Left hindlimb (tissue), 1 donor: ENCODE data around the gene PELI1.
A peak's percentile ranks its signal among the peaks of the same experiment; 100 is the strongest.

Source experiments
- DNase-seq: peaks from one replicate; pipeline ENCODE4 v3.0.0-alpha.2; 2018

Gene PELI1

GRCh38 chr2:64144057-64145013, at the start of gene PELI1:
TSS of gene PELI1 (minus strand) at chr2:64144420. CDS start at chr2:64108310, 36,110 bp downstream.
- DNase-seq: peak; percentile 98

GRCh38 chr2:64193491-64193890, 49.3 kb upstream of the PELI1 start:
- no peak for DNase-seq

DNA sequence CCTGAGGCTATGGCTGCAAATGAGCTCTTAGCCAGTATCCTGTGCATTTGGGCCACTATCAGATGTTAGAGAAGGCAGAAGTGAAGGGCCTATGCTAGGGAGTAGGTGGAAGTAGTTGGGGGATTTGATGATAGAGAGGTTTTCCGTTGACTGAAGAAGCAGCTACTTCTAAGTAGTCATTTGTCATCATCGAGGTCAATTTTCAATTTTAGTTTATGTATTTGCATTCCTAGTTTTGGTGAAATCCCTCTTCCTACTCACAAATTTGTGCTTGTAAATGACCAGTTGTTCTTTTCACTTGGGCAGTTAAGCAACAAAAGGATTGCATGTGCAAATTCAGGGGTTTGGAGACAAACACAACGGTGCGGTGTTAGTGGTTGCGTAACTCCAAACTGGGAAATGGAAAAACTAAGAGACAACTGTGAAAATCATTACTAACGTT, 48.5 kb upstream of the PELI1 start:
- no peak for DNase-seq

GRCh38 chr2:64192125-64192479, 47.9 kb upstream of the PELI1 start:
- DNase-seq: no peak

- DNase-seq: no peak
Measured at GRCh38 chr2:64189586-64189985, 45.4 kb upstream of the PELI1 start.

DNA sequence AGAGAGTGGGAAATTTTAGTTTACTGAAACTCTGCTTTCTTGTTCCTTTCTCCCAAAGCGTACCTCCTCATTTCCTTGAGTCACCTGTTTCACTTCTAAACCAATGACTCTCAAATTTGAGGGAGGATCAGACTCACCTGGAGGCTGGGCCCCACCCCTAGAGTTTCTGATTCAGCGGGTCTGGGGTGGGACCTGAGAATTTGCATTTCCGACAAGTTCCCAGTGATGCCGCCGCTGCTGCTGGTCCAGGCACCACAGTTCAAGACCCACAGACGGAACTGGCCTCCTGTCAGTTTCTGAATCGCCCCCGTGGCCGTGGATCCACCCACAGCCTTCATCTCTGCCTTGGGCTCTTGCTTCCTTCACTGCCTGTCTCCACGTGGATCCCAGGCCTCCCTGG, 44.9 kb upstream of the PELI1 start:
- no peak for DNase-seq

DNA sequence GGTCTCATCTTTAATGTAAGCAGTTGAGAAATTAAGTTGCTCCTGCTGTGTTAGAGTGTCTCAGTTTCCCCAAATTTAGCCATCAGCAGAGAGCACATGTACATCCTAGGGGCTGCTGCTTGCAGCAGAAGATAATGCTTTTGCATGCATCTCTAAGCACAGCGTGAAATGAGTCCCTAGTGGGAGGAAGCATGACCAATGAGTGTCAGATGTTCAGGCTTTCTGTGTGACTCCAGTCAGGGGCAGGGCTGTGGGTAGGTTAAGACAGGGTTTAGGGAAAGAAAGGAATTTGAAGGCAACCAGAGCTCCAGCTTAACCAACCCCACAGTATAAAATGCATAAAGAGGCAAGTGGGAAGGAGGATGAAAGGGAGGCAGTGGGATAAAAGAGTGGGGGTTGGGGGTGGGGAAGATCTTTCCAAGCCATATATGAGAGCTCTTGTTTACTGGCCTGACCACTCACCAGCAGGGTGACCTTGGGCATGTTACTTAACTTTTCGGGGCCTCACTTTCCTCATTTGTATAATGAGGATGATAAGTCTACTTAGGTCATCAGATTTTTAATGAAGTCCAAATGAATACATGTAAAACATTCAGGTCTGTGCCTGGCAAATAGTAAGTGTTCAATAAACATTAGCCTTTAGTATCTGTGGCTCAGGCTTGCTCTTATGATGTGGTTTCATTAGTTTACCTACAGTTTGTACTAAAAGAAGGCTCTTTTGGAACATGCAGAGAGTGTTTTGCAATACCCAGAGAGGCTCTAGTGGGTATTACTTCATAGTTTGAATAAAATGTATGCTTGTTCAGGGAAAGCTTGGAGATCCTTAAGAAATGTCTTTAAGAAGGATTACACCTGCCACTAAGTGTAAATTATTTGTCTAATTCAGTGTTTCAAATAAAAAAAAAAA, 42.7 kb upstream of the PELI1 start:
- DNase-seq: peak; percentile 54

DNA sequence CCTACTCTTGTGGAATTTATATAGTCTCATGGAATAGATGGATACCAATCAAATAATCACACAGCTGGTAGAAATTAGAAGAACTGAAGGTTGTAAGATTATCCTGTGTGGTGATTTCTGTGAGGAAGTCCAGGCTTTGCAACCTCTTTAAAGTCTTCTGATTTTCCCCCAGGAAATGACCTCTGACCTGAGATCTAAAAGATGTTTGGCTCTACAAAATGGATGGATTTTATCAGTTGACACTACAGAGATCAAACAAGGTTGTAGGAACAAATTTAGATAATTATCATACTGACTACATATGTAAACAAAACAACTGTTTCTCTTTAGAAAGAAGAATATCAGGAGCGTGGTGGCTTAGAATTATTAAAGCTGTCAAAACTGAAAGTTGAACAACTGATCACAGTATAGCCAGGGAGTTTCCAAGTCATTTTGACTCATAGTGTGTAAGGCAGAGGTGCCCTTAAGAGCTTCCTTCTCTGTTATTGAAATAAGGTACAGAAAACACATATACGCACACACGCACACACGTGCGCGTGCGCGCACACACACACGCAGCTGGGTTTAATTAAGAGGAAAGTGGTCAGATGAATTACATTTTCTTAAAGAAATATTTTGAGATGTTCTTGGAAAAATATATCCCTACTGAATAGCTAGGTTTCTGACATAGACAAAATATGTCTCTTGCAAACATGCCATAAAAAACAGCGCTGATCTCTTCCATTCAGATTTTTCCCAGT, 35.5 kb upstream of the PELI1 start:
- peak; percentile 44 for DNase-seq

- DNase-seq: no peak
Measured at GRCh38 chr2:64177315-64177714, 33.1 kb upstream of the PELI1 start.

GRCh38 chr2:64175419-64176197, 31.4 kb upstream of the PELI1 start:
- DNase-seq: no peak

- DNase-seq: no peak
Measured at GRCh38 chr2:64173156-64174135, 29.2 kb upstream of the PELI1 start.

GRCh38 chr2:64168756-64169155, 24.5 kb upstream of the PELI1 start:
- DNase-seq: no peak

DNA sequence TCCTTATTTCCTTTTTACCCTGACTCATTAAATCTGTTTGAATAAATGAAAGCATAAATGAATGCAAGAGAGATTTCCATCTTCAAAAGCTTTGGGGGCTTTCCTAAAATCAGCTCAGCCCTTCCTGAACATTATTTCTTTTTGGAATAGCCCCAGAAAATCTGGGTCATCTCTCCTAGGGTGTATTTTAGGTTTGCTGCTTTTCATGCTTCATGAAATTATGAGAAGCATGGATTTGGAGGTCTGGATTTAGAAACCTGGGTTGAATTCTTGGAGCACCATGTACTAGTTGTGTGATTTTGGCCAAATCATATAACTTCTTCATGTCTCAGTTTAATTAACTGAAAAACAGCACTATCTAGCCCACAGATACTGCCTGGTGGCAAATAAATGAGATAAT, 24.0 kb upstream of the PELI1 start:
- no peak for DNase-seq

- no peak for DNase-seq
Measured at GRCh38 chr2:64166637-64167420, 22.6 kb upstream of the PELI1 start.

DNA sequence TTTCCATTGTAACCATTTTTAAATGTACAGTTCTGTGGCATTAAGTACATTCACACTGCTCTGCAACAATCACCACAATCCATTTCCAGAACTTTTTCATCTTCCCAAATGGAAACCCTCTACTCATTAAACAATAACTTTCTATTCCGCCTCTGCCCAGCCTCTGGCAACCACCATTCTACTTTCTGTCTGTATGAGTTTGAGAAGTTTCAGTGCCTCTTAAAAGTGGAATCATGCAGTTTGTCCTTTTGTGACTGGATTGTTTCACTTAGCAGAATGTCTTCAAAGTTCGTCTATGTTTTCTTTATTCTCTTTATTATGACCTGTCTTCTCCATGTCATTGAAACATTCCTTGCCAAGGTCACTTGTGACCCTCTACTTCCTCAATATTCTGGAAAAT, 22.0 kb upstream of the PELI1 start:
- no peak for DNase-seq

DNA sequence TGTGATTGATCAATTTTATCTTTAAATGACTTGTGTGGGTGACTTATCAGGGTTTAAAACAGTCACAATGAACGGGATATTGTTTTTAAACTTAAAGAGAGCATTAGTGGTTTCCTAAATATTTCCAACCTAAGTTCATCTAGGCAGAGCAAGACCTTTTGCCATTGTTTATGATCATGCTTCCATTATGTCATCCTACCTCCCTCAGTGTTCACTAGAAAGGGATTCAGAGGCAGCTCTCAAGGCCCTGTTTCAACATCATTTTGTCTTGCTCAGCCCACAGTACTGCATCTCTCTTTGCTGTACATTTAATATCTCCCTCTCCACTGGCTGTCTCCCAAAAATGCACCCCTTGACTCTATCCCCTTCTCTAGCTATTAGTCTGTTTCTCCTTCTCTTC, 21.5 kb upstream of the PELI1 start:
- DNase-seq: no peak

- DNase-seq: no peak
Measured at GRCh38 chr2:64164629-64165028, 20.4 kb upstream of the PELI1 start.

GRCh38 chr2:64162516-64162915, 18.3 kb upstream of the PELI1 start:
- no peak for DNase-seq

DNA sequence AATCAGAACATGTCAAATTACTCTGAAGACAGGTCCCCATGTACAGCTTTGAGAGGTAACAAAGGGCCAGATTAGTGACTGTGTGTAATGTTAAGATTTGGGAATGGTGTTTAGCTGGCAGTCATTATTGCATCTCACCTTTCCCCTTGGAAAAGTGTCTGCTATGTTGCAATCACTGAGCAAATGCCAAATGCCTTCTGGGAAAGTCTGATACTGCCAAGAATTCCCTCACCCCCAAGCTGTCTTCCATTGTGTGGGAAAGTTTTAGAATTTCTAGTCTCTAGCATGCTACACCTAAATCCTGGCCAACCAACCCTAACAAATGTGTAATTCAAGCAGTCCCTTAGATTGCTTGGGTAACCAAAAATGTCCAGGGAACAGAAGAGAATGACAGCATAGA, 13.6 kb upstream of the PELI1 start:
- no peak for DNase-seq

DNA sequence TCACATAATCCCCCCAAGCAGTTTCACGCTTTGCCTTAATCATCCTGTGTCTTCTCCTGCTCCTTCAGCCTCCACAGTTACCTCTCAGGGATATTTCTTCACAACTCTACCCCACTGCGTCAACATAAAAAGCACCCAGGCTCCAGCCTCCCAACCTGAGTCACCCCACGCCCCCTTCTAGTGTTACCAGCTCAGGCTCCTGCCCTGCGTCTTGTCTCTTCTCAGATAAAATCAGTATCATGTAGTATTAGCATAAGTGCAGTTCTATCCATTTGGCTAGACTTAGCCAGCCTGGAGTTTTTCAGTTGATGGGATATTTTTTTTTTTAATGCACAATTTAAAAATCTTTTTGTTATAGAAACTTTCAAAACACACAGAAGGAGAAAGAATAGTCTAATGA, 9.6 kb upstream of the PELI1 start:
- no peak for DNase-seq
